Astrocyte of the cerebellum (primary cell): ENCODE results near the gene NTN4.

Experiments
- DNase-seq: peaks from one replicate; pipeline ENCODE4 v3.0.0-alpha.2; 2011; ENCODE audit warnings: low read depth
- H3K4me3 ChIP-seq: 2 replicates; pipeline ENCODE4 v1.5.1; 2011; ENCODE audit warnings: mild to moderate bottlenecking, low read depth, low read length, moderate library complexity
- CTCF ChIP-seq: IDR thresholded peaks from 2 replicates; pipeline ENCODE4 v1.5.1; 2012; ENCODE audit warnings: low read length, low read depth, moderate library complexity, mild to moderate bottlenecking; ENCODE audit errors: missing control alignments
- in situ Hi-C: cut with HindIII; loops from 2 replicates; pipeline ENCODE4 v1.10.0; 2017; ENCODE audit warnings: low sequenced_read_pairs

The NTN4 gene

GRCh38 chr12:95809000-95809680, 18.6 kb upstream of the NTN4 start:
- TF ChIP-seq CTCF, result no peak
- in situ Hi-C loops, result no loop called here
- DNase-seq, result no peak
- H3K4me3 ChIP-seq, result no peak overlapping the region

- DNase-seq, result no peak
- no peak for TF ChIP-seq CTCF
- no peak overlapping the region for H3K4me3 ChIP-seq
- in situ Hi-C loops, result no loop called here
These were observed 17.6 kb upstream of the NTN4 start for GRCh38 chr12:95808146-95808545.

GRCh38 chr12:95805864-95806671, 15.5 kb upstream of the NTN4 start:
- no peak overlapping the region for H3K4me3 ChIP-seq
- DNase-seq, result peak; percentile 49
- TF ChIP-seq CTCF, result no peak
- in situ Hi-C loops, result no loop called here

GRCh38 chr12:95804291-95804690, 13.7 kb upstream of the NTN4 start:
- no peak overlapping the region for H3K4me3 ChIP-seq
- DNase-seq, result no peak
- in situ Hi-C loops, result no loop called here
- no peak for TF ChIP-seq CTCF

- no peak for TF ChIP-seq CTCF
- DNase-seq, result no peak
- H3K4me3 ChIP-seq, result no peak overlapping the region
- in situ Hi-C loops, result no loop called here
These were observed 13.3 kb upstream of the NTN4 start for GRCh38 chr12:95803817-95804216.

GRCh38 chr12:95802482-95803270, 12.1 kb upstream of the NTN4 start:
- peak; percentile 62 for DNase-seq
- in situ Hi-C loops, result no loop called here
- H3K4me3 ChIP-seq, result no peak overlapping the region
- TF ChIP-seq CTCF, result no peak
